GM15510 (cell line): ENCODE measurements around the gene RANBP3.

ENCODE experiments used
- POLR2A ChIP-seq: IDR thresholded peaks from 3 replicates; pipeline ENCODE4 v1.6.1; 2011; ENCODE audit warnings: borderline replicate concordance; ENCODE audit not compliant: insufficient read length; ENCODE audit errors: extremely low read depth

RANBP3 gene

DNA sequence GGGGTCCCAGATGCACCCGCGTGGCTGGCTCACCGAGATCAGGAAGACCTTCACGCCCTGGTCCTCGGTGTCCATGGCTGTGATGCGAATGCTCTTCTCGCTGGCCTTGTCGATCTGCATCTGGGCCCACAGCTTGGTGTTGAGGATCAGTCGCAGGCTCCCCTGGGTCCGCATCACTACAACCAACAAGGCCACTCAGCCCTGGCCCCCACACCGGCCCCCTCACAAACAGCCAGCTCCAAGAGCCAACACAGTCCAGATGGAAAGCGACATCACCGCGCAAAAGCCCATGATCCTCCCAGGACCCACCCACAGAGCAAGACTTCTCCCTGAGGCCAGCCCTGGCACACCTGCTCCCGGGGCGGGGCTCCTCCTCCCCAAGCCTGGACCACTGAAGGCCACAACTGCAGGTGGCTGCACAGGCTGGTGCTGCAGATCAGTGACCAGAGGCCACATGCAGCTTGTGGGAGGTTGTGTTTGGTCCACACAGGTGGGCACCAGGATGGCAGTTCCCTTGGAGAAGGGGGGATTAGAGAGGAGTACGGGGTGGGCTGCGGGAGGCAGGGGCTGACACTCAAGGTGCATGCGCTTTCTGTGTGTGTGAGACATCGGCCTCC, 59.4 kb downstream of the RANBP3 start:
- TF ChIP-seq POLR2A, result no peak

DNA sequence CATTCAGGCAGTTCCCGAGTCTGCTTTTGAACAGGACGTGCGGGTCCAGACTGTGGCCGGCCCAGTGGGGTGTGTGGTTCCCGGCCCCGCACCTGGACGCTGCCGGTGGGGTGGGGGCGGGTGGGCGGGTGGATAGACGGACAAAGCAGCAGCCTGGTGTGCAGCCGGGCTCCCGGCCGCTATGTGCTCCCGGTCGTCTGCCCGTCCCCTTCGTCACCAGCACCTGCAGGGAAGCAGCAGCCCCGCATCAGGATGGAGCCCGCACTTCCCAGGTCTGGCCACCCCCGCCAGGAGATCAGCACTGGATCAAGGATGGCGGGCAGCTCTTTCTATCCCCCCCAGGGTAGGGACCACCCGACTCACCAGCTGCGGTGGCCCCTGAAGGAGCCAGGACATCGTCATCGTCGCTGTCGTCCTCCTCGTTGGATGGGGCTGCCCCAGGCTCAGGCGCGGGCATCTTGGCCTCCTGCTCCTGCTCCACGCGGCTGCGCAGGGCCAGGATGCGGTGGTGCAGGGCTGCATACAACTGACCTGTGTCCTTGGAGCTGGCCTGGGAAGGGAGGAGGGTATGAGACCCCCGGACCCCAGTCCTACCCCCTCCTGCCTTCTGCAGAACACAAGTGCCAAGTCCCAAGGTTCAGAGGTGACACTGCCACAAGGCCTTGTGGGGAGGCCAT, 60.4 kb downstream of the RANBP3 start:
- TF ChIP-seq POLR2A, result no peak

GRCh38 chr19:5916181-5916708, 61.7 kb downstream of the RANBP3 start:
- no peak for TF ChIP-seq POLR2A

DNA sequence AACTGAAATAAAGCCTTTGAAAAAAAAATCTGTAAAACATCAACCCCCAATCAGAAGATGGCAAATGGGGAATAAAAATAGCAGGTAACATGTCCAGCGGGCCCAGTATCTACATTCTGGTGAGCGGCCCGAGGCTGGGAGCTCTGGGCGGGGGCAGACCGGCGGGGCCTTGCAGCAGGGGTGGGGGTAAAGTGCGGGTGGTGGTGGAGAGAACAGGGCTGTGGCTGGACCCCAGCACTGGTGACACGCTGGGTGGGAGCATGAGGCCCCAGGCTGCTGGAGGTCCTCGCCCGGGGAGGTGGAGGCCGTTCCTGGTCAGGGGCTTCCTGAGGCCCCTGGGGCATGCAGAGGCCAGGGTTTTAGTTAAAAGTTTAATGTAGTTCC, 62.2 kb downstream of the RANBP3 start:
- no peak for TF ChIP-seq POLR2A

- TF ChIP-seq POLR2A, result no peak
Observed at GRCh38 chr19:5914946-5915781, 62.8 kb downstream of the RANBP3 start.

DNA sequence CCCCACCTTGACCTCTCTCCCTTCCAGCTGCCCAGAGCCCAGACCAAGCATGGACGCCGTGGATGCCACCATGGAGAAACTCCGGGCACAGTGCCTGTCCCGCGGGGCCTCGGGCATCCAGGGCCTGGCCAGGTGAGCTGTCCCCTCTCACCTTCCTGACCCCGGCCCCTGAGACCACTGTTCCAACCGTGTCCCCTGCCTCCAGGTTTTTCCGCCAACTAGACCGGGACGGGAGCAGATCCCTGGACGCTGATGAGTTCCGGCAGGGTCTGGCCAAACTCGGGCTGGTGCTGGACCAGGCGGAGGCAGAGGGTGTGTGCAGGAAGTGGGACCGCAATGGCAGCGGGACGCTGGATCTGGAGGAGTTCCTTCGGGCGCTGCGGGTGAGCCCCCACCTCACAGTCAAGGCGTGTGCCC, 63.6 kb downstream of the RANBP3 start:
- TF ChIP-seq POLR2A, result no peak

DNA sequence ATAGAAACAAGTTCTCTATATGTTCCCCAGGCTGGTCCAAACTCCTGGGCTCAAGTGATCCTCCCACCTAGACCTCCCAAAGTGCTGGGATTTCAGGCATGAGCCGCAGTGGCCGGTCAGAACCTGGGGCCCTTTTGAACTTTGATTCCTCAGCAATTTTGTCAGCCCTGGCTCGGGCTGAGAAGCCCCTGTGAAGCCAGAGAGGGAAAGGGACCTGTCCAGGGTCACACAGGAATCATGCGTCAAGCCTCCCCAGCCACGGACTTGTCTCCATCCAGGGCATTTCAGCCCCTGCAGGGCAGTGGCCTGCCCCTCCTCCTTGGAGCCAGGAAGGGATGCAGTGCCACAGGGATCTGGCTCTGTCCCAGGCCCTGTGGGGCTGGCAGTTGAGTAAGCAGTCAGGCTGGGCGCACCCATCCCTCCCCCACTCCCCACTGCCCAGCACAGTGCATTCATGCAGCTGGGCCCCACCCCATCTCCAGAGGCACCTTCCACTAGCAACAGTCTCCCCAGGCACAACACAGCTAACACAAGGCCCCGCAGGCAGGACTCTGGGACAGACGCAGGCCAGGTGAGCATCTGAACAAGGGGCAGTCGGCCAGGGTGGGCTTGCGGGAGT, 64.1 kb downstream of the RANBP3 start, which contains the start of gene CAPS:
CAPS (plus strand) TSS at position 516 of the 619 bp plus-strand sequence. CDS start 153 bp downstream, outside the sequence.
- no peak for TF ChIP-seq POLR2A

DNA sequence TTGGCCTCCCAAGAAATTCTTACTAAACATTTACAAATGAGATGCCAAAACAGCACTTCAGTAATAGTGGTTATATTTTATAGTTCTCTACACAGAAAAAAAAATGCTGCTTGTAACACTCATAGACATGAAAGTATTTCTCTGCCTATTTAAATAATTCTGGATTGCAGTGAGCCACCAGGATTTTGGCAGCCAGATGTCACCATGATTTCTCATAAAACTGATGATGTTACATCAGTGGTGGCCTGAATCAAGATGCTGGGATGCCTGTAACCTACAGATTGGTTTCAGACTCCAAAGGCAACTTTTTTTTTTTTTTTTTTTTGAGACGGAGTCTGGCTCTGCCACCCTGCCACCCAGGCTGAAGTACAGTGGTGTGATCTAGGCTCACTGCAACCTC, 66.6 kb downstream of the RANBP3 start:
- TF ChIP-seq POLR2A, result no peak

DNA sequence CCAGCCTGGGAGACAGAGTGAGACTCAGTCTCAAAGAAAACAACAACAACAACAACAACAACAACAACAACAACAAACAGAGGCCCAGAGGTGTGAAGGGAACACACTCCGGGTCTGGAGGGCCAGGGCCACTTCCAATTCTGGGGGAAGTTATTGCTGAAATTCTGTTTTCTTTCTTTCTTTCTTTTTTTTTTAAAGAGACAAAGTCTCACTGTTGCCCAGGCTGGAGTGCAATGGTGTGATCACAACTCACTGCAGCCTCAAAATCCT, 67.4 kb downstream of the RANBP3 start:
- no peak for TF ChIP-seq POLR2A

DNA sequence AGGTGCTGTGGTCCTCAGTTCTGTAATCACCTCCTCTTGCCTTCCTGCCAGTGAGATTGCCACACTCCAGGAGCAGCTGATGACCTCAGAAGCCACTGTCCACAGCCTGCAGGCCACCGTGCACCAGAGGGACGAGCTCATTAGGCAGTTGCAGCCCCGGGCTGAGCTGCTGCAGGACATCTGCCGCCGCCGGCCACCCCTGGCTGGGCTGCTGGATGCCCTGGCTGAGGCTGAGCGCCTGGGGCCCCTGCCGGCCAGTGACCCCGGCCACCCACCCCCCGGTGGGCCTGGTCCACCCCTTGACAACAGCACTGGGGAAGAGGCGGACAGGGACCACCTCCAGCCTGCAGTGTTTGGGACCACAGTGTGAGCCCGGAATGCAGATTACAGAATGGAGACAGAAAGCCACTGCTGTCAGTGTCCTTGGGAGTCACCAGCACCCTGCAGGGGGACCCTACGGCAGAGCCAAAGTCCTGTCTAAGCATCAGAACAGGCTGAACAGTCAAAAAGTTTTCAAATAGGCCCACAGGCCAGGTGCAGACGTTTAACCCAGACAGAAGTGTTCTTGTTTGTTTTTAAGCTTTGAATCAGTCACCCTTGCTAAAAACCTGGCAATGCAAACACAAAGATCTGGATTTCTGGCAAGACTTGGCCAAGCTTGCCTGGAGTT, 69.0 kb downstream of the RANBP3 start:
- TF ChIP-seq POLR2A, result no peak

GRCh38 chr19:5907241-5907640, 70.7 kb downstream of the RANBP3 start:
- no peak for TF ChIP-seq POLR2A

GRCh38 chr19:5905114-5905778, 72.7 kb downstream of the RANBP3 start:
- no peak for TF ChIP-seq POLR2A

GRCh38 chr19:5904352-5905113, 73.4 kb downstream of the RANBP3 start, which contains the start of gene VMAC:
TSS of gene VMAC (plus strand) at chr19:5904872. CDS start at chr19:5904891, 19 bp downstream.
- peak; percentile 71 for TF ChIP-seq POLR2A

GRCh38 chr19:5903624-5904351, 74.2 kb downstream of the RANBP3 start, which contains the start of gene NDUFA11:
TSS of gene NDUFA11 (minus strand) at chr19:5903790. CDS start at chr19:5903708, 82 bp downstream.
- TF ChIP-seq POLR2A, result peak; percentile 89
